Renal cortical epithelial cell (primary cell): ENCODE results near the gene GNB1L. TPM values are rescaled to one million over a fixed set of nuclear protein-coding genes. Genes with fewer than 3 reads are reported as not detected.

Source experiments
- DNase-seq: peaks from one replicate; pipeline ENCODE4 v3.0.0-alpha.2; 2011; ENCODE audit warnings: low read depth
- total RNA-seq: library from RNA; depleted of rRNA; stranded (reverse); fragments of >200 nt; gene quantifications from 2 replicates; pipeline ENCODE4 v1.2.3, GENCODE V29; 2014

Gene GNB1L
- total RNA-seq, 1 donor from 2014 or later = 4.9 TPM

DNA sequence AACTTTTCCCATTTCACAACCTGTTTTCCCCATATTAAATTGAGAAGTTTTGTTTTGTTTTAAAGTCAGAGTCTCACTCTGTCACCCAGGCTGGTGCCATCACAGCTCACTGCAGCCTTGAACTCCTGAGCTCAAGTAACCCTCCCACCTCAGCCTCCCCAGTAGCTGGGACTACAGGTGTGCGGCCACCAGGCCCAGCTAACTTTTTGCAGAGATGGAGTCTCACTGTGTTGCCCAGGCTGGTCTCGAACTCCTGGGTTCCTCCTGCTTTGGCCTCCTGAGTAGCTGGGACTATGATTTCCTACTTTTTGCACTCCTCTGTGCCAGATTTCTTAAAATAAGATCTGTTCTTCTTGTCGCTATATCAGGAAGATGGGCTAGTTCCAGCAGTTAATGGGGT is 44.9 kb downstream of the GNB1L start:
- DNase-seq = no peak

- no peak for DNase-seq
Measured at GRCh38 chr22:19808873-19809478, 45.7 kb downstream of the GNB1L start.

GRCh38 chr22:19807914-19808872 is 46.5 kb downstream of the GNB1L start:
- DNase-seq = no peak

- DNase-seq = no peak
Measured at GRCh38 chr22:19807161-19807913, 47.3 kb downstream of the GNB1L start.

DNA sequence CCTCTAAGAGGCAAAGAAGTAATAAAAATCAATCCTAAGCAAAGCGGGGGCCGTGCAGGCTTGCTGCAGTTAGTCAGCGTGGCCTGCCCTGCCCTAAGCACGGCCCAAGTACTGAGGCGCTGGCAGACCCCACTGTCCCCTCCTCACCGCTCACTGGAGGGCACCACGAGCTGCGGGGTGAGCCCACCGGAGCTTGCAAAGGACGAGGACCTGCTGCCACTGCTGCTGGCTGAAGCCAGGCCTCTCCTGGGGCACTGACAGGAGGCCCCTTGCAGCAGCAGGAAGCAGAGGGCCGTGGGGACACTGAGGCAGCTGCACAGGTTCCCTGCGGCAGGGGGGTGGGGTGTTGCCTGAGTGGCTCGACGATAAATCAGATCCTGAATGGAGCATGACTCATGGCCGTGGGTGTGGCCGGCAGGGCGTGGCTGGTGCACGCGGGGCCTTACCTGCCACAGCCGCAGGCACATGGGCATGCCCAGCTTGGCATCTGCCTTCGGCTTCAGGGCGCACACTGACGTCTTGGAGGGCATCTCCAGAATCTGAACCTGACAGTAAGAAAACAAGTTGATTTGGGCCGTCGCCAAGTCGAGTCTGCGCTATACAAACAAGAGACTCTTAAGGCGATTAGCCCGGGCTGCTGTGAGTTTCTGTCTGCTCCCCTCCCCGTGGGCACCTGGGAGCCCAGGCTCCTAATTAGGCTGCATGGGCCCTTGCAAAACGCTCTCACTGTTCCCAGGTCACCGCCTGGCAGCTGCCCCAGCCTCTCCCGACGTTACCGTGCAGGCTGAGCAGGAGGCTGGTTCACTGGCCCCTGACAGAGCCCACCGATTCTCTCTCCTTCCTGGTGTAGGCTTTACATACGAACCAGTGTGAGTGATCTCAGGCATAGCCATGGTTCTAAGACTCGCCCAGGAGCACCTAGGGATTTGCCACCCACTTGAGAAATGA is 48.2 kb downstream of the GNB1L start:
- DNase-seq = peak; percentile 37

DNA sequence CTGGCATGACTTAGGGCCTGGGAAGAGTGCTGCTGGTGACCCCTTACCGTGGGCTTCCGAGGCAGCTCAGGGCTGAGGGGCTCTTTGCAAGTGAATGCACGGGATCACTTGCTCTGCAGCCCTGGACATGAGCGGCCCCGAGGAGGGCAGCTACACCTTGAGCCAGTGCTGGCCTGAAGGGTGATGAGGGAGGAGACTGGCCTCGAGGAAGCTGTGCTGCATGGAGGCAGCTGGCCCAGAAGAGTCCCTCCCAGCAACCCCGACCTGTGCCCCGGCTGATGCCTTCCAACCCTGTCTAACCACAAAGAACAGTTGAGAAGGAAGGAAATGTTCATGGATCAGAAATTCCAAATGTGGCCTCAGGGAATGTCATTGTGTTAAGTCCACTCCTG is 48.9 kb downstream of the GNB1L start:
- DNase-seq = peak; percentile 83

DNA sequence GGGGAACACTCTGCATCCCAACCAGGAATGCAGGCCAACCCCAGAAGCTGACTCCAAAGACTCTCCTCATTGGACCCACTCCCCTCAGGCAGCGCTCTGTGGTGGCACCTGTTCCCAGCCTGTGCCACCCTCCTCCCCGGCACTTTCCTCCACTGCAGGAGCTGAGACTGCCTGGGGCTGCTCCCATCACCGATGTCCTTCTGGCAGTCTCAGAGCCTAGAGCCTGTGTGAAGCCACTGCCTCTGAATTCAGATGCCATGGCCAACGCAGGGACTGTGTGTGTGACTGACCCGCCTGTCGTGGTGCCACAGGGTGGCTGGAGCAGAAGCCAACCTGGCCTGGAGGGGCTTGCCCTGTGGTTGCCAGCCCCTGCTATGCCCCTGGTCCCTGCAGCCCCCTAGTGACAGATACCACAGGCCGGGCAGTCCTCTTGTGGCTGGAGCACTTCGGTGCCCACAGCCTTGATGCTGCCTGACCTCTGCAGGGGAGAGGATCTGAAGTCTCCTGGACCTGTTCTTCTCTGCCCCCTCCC is 50.9 kb downstream of the GNB1L start:
- DNase-seq = no peak

- no peak for DNase-seq
Measured at GRCh38 chr22:19802894-19803735, 51.6 kb downstream of the GNB1L start.

GRCh38 chr22:19802001-19802893 is 52.4 kb downstream of the GNB1L start:
- DNase-seq = no peak

- DNase-seq = no peak
Measured at GRCh38 chr22:19801340-19802000, 53.2 kb downstream of the GNB1L start.

GRCh38 chr22:19800761-19801244 is 53.9 kb downstream of the GNB1L start:
- DNase-seq = no peak

DNA sequence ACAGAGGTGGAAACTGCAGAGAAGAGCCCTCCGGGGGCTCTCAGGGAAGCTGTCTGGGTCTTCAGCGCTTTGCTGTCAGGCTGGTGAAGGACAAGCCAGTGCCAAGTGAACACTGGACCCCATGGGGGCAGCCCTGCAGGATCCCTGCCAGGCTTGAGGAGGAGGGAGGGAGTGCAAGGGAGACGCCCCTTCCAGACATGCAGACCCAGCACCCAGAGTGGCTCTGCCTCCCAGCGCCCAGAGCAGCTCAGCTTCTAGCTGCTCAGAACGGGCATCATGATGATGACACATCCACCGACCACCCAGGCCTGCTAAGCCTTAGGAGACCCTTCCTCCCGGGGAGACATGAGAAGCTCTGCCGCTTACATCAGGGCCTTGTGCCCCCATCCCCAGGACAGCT is 54.4 kb downstream of the GNB1L start:
- DNase-seq = no peak

GRCh38 chr22:19799322-19800190 is 55.1 kb downstream of the GNB1L start:
- no peak for DNase-seq

- DNase-seq = no peak
Measured at GRCh38 chr22:19798891-19799293, 55.8 kb downstream of the GNB1L start.

- no peak for DNase-seq
Measured at GRCh38 chr22:19798003-19798665, 56.5 kb downstream of the GNB1L start.

- no peak for DNase-seq
Measured at GRCh38 chr22:19797086-19798002, 57.3 kb downstream of the GNB1L start.
